Epithelial cell of proximal tubule (primary cell): ENCODE data around the gene NR3C2. TPM values are rescaled to one million over a fixed set of nuclear protein-coding genes. Genes with fewer than 3 reads are reported as not detected.

ENCODE experiments used
- DNase-seq: peaks from one replicate; pipeline ENCODE4 v3.0.0-alpha.2; 2011; ENCODE audit warnings: low read depth
- H3K4me3 ChIP-seq: 2 replicates; pipeline ENCODE4 v1.5.1; 2011; ENCODE audit warnings: low read depth, mild to moderate bottlenecking, low read length
- total RNA-seq: library from RNA; depleted of rRNA; stranded (reverse); fragments of >200 nt; gene quantifications from 2 replicates; pipeline ENCODE4 v1.2.3, GENCODE V29; 2015
- TF ChIP-seq, protein P1 (sequence below): conservative IDR thresholded peaks from 2 replicates; pipeline ENCODE4 v1.5.1; 2012; ENCODE audit warnings: low read depth, mild to moderate bottlenecking, low read length

Gene NR3C2
- total RNA-seq, 1 donor from 2014 or later: 0.98 TPM

DNA sequence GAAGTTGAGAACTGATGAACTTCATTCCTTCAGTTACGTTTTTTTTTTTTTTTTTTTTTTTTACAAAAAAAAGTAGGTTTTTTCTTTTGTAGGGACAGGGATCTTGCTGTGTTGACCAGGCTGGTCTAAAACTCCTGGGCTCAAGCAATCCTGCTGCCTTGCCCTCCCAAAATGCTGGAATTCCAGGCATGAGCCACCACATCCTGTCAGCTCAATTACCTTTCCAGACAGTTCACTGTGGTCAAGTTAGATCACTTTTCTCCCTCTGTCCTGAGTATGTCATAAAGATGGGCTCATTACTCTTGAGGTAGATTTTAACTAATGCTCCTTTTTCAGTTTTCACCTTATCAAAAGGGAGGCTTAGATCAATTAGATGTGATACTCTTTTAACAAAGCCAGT, 10.8 kb upstream of the NR3C2 start:
- no peak for DNase-seq
- H3K4me3 ChIP-seq: no peak overlapping the region
- TF ChIP-seq, protein P1, sequence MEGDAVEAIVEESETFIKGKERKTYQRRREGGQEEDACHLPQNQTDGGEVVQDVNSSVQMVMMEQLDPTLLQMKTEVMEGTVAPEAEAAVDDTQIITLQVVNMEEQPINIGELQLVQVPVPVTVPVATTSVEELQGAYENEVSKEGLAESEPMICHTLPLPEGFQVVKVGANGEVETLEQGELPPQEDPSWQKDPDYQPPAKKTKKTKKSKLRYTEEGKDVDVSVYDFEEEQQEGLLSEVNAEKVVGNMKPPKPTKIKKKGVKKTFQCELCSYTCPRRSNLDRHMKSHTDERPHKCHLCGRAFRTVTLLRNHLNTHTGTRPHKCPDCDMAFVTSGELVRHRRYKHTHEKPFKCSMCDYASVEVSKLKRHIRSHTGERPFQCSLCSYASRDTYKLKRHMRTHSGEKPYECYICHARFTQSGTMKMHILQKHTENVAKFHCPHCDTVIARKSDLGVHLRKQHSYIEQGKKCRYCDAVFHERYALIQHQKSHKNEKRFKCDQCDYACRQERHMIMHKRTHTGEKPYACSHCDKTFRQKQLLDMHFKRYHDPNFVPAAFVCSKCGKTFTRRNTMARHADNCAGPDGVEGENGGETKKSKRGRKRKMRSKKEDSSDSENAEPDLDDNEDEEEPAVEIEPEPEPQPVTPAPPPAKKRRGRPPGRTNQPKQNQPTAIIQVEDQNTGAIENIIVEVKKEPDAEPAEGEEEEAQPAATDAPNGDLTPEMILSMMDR: no peak

DNA sequence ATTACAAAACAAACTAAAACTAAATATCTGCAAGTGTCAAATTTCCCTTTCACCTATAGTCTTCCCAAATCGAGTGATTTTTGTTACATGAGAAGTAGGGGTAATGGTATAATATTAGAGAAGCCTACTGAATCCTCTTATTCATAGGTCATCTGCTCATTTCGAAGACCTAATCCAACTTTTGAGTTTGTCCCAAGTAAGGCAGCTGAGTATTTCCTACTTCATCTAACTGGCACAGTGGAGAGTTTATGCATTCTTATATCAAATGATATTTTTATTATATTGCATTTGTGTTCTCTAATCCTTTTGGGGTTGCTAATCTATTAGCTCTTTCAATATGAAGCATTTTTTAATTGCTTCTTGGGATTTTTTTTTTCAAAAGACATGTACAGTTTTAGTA, 7.7 kb upstream of the NR3C2 start:
- H3K4me3 ChIP-seq: no peak overlapping the region
- DNase-seq: no peak
- TF ChIP-seq, protein P1: no peak

DNA sequence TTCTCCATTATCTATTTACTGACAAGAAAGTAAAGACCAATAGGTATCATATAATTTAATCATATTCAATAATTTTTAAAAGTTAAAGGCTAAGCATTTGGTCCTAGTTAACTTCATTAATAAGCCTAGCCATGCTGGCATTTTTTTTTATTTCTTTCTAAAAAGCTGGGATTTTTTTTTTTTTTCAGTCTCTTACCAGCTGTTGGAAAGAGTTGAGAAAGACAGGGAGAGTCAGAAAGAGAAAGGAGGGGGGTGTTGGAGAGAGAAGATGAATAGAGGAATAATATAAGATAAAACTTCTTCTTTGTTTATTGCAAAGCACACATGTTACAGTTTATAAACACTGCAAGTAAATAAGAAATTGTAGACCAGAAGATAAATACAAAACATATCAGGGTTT, 5.9 kb upstream of the NR3C2 start:
- TF ChIP-seq, protein P1: no peak
- no peak for DNase-seq
- H3K4me3 ChIP-seq: no peak overlapping the region

DNA sequence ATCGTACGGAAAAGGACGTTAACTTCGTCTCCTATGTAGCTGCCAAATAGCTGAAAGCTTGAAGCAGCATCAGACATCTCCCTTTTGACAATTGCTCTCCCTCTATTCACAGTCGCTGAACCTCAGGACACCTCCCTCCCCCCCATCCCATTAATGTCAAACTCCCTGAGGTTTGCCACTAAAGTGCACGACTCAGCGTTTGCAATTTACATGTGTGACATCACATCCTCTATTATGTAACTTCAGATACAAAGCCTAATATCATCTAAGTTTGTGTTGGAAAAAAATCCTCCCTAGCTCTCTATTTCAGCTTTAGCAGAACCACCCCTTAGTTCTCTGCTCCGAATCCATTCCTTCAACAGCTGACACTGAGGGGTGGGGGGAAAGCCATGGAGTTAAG, 5.5 kb upstream of the NR3C2 start:
- TF ChIP-seq, protein P1: no peak
- no peak overlapping the region for H3K4me3 ChIP-seq
- no peak for DNase-seq

DNA sequence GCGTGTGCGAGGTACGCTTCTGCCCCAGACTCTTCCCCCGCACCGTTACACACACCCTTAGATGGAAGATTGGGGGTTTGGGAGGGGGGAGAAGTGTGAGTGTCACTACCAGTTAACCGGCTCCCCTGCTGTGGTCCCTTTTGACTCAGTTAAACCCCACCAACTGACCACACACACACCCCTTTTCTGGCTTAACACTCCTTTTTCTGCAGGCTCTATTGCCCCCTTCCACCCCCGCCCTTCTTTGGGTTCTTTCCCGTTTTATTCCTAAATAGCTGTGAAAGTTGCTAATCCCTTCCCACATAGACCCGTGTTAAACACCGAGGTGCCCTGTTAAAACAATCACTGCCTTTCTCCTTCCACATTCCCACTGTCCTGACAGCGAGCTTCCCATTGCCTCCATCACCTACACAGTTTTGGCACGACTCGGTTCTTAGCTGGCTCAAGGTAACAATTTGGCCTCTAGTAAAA, 3.7 kb upstream of the NR3C2 start:
- TF ChIP-seq, protein P1: no peak
- DNase-seq: no peak
- peak overlapping the region; percentile 96 for H3K4me3 ChIP-seq

DNA sequence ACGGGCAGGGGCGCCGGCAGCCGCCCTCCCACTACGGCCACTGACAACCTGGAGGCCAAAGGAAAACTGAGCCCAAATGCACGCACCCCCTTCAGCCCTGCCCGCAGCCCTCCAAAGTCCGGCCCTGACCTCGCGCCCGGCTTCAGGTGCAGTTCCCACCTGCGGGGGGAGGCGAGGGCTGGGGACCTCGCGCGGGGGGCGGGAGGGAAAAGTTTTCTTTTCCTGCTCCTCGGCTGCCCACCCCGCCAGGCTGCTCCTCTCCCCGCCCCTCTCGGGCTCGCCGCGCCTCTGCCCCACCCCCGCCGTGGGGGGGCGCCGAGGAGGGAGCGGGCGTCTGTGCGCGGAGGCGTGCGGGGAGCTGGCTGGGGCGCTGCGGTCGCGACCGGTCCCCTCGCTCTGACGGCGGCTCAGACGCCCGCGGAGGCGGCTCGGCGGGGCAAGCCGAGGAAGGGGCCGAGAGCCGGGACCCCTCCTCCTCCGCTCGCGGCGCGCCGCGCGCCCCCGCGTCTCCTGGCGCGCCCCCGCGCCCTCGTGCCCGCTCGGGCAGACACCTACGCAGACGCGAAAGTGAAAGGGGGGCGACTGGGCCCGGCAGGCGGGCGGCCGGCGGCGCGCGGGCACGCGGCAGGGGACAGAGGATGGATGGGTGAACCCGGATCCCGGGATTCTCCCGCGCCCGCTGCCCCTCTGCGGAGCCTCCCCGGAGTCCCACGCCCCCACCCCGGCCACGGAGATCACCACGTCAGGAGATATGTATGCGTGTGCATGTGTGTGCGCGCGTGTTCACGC, 3.1 kb upstream of the NR3C2 start:
- TF ChIP-seq, protein P1: no peak
- peak overlapping the region; percentile 96 for H3K4me3 ChIP-seq
- DNase-seq: no peak
